NCI-H1048 (cell line): Measurements from ENCODE around the gene SPRR2F.
"Not testable (repeated sequence)": the region's sequence is repeated elsewhere in the genome, so short reads cannot be mapped to it uniquely, and the experiment has no call there.

Source experiments
- DNase-seq: peaks from one replicate; lab custom pipeline; 2025; lab: John Stamatoyannopoulos, UW

Gene SPRR2F, protein sequence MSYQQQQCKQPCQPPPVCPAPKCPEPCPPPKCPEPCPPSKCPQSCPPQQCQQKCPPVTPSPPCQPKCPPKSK

DNA sequence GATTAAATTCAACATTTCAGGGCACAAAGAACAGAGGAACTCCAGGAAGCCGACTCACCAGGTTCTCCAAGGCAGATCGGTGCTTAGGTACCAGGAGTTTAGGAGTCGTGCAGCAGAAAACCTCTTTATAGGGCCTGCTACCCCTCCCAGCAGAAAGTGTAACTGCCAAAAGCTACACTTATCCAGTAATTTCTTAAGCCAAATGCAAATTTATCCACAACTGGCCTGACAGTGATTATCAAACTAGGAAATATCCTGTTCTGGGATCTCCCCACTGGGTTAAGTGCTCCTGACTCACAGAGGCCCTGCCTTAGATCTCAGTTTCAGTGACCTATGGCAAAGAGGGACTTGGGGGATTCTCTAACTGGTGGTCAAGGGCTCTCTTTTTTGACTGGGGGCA lies at the start of gene SPRR2F:
TSS of gene SPRR2F (minus strand) at position 101 of the 400 bp plus-strand sequence. CDS start 783 bp downstream, outside the sequence.
- DNase-seq: no peak

DNA sequence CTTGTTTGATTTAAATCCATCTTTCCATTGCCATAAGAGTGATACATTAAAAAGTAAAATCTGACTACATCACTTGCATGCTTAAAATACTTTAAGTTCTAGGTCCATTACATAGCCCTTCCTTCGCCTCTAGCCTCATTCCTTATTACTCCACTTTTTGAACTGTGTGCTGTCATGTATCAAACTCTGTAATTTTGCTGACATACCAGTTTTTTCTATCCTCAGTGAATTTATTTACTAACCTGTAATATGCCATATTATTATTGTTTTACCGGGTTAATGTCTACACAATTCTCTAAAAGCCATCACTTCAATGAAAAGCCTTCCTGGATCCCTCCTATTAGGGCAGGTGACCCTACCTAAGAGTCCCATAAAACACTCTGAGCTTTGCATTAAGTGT lies 42.2 kb upstream of the SPRR2F start:
- DNase-seq: no peak

DNA sequence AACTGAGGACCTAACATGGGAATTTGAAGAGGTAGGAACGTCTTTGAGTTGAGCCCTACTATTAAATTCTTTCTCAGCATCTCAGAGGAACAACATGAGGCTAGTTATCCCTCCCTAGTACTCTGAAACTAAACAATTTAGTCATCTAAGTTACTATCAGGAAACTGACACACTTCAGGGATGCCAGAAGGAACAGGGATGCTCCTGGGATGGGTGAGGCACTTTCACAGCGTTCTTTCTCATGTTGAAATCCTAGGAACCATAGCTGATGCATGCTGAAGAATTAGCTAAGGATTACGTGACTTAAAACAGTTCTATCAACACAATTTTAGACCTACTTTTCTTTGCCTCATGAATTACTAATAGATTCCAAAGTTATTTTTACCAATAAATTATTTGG lies 39.2 kb upstream of the SPRR2F start:
- no peak for DNase-seq

DNA sequence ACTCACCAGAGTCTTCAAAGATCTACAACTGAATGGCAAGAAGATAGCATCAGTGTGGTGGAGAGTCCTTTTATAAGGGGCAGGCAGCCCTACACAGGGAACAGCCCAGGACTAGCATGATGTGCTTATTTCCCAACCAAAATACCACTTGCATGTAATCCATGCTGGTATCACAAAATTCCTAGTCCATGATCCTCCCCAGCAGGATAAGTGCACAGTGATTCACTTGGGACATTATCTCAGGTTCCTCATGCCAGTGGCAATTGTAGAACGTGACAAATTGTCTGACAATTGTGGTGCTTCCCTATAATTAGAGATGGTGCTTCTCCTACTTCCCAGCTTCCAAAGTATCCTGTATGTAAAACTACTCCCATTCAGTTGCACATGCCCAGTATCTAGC lies 37.5 kb upstream of the SPRR2F start, which contains the start of gene SPRR2G:
TSS of gene SPRR2G (minus strand) at position 45 of the 400 bp plus-strand sequence. CDS start 780 bp downstream, outside the sequence.
- no peak for DNase-seq

DNA sequence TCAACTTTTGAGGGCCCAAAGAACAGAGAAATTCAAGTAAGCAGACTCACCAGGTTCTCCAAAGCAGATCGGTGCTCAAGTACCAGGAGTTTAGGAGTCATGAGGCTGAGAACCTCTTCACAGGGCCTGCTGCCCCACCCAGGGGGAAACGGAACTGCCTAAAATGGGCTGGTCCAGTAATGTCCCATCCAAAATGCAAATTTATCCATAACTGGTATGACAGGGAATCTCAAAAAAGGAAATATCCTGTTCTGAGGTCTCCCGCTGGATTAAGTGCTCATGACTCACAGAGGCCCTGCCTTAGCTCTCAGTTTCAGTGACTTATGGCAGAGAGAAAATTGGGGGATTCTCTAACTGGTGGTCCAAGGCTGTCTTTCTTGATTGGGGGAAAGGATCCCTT lies 28.1 kb upstream of the SPRR2F start:
- DNase-seq: no peak

DNA sequence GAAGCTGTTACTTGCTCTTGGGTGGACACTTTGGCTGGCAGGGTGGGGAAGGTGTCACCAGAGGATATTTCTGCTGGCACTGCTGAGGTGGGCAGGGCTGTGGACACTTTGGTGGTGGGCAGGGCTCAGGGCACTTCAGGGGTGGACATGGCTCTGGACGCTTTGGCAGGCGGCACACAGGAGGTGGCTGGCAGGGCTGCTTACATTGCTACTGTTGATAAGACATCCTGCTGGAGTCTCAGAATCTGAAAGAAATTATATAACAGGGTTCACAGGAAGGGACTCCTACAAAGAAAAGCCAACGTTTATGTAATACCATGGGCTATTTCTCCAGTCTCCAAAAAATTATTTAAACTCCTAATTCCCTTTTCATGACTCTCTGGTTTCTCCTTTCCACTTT lies 27.2 kb upstream of the SPRR2F start:
- no peak for DNase-seq

DNA sequence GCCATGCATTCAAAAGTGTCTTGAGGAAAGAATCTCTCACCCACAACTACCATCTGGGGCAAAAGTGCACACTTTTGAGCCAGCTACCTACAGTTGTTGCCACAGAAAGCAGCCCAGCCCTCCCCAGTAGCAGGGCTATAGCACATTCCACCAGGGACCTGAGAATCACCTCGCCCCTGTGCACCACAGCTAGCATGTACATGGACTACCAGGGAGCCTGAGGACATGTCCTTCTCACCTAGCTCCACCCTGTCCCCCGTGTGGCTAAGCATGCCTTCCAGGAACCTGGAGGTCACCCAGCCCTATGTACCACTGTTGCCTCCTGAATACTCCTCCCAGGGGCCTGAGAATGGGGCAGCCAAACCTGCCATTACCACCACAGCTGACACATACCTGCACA lies 20.4 kb upstream of the SPRR2F start:
- no peak for DNase-seq

DNA sequence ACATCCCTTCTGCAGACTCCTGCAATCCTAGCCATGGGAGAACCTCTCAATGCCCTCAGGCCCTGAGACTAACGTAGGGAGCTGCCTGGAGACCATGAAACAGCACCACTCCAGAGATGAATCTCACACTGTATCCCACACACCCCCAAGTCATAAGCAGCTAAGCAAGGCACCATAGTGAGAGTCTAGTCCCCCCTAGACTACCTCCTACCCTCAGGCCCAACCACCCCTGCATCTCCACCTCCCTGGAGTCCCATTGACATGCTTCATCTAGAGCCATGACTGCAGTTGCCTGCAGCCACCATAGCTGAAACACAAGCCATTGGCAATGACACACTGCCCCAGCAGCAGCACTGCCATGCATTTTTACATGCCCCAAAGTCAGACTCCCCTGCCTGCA lies 20.0 kb upstream of the SPRR2F start:
- no peak for DNase-seq

DNA sequence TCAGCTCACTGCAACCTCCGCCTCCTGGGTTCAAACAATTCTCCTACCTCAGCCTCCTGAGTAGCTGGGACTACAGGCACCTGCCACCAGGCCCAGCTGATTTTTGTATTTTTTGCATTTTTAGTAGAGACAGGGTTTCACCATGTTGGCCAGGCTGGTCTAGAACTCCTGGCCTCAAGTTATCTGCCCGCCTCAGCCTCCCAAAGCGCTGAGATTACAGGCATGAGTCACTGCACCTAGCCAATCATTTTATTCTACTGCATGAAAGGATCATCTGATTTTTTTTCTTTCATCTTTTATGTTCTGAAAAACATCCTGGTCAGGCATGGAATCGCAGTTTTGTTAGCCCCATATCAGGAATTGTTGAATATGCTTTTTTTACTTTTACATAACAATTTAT lies 15.4 kb upstream of the SPRR2F start:
- not testable (repeated sequence) for DNase-seq

DNA sequence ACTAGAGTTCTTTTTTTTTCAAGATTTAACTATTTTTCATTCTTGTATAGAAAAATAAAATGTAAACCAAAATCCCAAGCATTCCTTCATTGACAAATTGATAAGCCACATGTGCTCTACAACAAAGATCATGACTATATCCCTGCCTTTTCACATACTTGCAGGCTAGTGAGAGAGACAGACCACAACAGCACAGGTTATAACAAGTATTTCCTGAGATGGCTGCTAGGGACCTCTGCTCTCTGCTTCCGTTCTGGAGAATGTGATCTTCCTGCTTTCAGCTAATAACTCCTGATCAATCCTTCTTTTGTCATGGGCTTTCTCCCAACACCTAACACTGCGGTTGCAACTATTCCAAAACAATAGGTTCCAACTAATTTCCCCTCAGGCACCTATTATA lies 14.0 kb upstream of the SPRR2F start:
- no peak for DNase-seq

DNA sequence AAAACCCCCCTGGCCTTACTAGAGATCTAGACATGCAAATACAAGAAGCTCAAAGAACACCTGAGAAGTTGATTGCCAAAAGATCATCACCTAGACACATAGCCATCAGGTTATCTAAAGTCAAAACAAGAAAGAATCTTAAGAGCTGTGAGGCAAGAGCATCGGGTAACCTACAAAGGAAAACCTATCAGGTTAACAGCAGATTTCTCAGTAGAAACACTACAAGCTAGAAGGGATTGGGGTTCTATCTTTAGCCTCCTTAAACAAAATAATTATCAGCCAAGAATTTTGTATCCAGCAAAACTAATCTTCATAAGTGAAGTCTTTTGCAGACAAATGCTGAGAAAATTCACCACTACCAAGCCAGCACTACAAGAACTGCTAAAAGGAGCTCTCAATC lies 12.2 kb upstream of the SPRR2F start:
- DNase-seq: no peak

DNA sequence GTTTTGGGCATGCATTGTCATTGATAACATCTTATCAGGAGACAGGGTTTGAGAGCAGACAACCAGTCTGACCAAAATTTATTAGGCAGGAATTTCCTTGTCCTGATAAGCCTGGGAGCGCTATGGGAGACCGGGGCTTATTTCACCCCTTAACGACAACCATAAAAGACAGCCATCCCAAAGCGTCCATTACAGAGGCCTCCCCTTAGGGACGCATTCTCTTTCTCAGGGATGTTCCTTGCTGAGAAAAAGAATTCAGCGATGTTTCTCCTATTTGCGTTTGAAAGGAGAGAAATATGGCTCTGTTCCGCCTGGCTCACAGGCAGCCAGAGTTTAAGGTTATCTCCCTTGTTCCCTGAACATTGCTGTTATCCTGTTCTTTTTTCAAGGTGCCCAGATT lies 10.5 kb upstream of the SPRR2F start:
- not testable (repeated sequence) for DNase-seq

DNA sequence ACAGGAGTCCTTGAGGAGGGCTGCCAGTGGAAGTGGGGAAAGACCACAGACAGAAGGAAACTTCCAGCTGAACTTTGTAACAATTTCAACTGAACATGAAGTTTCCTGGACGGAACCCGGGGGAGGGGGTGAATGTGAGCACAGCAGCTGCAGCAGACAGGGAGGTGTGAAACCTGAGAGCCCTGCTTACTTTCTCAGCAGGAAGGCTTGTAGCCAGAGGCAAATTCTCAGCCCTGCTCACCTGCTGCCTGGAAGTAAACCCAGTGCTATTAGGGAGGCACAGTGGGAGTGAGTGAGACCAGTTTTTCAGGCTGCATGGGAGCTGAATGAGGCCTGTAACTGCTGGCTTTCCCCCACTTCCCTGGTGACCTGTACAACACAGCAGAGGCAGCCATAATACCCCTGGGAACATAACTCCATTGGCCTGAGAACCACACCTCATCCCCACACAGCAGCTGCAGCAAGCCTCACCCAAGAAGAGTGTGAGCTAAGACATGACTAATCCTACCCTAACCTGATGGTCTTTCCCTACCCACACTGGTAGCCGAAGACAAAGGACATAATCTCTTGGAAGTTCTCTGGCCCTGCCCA lies 9.6 kb upstream of the SPRR2F start:
- no peak for DNase-seq

DNA sequence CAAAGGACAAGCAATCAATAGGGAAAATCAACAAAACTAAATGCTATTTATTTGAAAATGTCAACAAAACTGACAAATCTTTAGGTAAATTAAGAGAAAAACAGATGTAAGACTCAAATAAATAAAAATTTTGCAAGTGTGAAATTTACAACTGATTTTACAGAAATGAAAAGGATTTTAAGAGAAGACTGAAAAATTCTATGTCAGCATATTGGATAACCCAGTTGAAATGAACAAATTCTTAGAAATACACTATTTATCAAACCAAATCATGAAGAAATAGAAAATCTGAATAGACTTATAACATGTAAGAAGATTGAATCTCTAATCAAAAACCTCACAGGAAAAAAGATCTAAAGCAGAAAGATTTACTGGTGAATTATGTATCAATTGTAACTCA lies 7.6 kb upstream of the SPRR2F start:
- no peak for DNase-seq

DNA sequence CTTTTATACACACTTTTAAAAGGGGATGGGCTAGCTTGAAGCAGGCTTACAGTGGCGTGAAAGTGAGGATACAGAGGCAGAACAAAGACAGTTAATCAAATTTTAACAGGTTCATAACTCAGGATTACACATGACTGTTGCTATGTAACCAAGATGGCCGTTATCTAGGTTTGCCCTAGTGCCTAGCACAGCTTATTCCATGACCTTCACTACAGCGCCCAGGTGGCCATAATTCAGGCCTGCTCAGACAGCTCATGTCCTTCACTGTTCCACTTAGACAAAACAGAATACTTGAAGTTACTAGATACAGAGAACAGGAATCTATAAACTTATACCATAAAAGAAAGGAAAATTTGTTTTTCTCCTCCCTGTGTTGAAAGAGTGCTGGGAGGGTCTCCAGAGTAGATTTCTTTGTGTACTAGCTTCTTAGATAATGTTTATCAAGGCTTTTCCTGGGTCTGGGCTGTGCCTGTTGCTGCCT lies 6.2 kb upstream of the SPRR2F start:
- DNase-seq: no peak

DNA sequence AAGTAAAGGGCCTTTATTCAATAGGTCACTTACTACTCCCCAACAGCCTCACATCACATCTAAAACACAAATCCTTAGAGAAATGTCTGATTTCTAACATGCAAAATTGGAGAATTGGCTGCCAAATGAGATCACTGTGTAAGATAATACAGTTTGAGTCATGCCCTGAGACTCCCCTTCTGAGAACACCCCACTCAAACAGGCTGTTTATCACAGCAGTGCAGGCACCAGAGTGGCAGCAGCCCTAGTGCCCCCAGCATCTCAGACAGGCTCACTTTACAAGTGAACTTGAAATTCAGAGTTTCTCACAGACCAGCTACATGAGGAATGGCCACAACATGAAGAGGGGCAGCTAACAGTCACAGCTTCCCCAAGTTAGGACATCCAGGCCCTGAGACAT lies 1.9 kb upstream of the SPRR2F start:
- DNase-seq: not testable (repeated sequence)

DNA sequence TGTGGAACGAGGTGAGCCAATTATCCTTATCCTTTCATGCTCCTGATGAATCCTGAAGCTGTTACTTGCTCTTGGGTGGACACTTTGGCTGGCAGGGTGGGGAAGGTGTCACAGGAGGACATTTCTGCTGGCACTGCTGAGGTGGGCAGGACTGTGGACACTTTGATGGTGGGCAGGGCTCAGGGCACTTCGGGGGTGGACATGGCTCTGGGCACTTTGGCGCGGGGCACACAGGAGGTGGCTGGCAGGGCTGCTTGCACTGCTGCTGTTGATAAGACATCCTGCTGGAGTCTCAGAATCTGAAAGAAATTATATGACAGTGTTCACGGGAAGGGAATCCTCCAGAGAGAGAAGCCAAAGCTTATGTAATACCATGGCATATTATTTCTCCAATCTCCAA lies 862 bp downstream of the SPRR2F start:
- DNase-seq: not testable (repeated sequence)

DNA sequence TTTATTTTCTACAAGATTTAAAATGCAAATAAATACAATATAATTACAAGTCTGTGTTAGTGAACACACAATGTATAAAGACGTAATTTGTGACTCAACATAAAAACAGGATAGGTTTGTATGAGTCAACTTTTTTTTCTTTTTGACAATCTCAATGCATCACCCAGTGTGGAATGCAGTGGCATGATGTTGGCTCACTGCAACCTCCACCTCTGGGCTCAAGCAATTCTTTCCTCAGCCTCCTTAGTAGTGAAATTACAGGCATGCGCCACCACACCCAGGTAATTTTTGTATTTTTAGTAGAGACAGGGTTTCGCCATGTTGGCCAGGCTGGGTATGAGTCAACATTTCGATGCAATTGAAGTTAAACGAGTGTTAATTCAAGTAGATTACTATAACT lies 13.1 kb downstream of the SPRR2F start:
- DNase-seq: no peak

DNA sequence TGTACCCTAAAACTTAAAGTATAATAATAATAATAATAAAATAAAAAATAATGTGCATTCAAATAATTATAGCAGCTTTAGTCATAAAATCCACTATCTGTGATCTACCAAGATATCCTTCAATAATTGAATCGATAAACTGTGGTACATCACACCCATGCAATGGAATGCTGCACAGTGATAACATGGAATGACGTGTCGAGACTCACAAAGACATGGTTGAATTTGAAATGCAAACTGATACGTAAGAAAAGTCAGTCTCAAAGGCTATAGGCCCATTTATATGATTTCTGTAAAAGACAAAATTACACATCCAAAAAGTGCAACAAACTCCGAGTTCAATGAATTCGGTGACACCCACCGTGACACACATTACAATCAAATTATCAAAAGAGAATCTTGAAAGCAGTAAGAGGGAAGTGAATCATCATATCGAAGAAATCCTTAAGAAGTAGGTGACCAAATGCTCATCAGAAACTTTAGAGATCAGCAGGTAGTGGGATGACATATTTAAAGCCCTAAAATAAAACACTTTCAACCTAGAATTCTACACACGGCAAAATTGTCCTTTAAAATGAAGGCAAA lies 13.8 kb downstream of the SPRR2F start:
- no peak for DNase-seq

DNA sequence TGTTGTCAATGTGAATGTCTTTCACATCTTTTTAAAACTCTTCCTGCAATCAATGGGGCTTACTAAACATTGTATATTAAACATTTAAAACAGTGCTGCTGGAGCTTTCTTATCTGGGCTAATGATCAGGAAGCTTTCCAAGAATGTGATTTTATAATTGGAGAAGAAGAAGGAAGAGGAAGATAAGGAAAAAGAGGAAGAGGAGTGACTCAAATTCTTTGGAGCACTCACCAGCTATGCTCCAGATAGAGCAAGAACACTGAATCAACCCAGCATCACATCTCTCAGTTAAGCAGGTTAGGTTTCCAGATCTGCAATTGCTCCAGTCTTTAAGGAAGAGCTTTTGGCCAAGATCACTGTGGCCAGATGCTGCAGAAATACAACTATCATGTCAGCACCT lies 17.6 kb downstream of the SPRR2F start:
- no peak for DNase-seq

DNA sequence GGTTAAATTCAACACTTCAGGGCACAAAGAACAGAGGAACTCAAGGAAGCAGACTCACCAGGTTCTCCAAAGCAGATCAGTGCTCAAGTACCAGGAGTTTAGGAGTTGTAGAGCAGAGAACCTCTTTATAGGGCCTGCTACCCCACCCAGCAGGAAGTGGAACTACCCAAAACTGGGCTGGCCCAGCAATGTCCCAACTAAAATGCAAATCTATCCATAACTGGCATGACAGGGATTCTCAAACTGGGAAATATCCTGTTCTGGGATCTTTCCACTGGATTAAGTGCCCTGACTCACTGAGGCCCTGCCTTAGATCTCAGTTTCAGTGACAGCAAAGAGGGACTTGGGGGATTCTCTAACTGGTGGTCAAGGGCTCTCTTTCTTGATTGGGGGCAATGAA lies 18.9 kb downstream of the SPRR2F start, which contains the start of gene SPRR2E:
TSS of gene SPRR2E (minus strand) at position 101 of the 400 bp plus-strand sequence. CDS start 775 bp downstream, outside the sequence.
- DNase-seq: no peak

DNA sequence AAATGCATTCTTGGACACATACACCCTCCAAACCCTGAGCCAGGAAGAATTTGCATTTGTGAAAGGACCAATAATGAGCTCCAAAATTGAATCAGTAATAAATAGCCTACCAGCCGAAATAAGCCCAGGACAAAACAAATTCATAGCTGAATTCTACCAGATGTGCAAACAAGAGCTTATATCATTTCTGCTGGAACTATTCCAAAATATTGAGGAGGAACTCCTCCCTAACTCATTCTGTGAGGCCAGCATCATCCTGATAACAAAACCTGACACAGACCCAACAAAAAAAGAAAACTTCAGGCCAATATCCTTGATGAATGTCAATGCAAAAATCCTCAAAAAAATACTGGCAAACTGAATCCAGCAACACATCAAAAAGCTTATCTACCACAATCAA lies 25.7 kb downstream of the SPRR2F start:
- DNase-seq: no peak

DNA sequence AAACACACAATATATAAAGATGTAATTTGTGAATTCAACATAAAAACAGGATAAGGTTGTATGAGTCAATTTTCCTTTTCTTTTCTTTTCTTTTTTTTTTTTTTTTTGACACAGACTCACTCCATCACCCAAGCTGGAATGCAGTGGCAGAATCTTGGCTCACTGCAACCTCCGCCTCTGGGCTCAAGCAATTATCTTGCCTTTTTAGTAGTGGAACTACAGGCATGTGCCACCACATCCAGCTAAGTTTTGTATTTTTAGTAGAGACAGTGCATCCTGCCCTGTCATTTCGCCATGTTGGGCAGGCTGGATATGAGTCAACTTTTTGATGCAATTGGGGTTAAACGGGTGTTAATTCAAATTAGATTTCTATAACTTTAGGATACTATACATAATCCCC lies 31.6 kb downstream of the SPRR2F start:
- DNase-seq: no peak
